T-helper 17 cell (primary cell): Measurements from ENCODE around the gene CCDC106. TPM values are rescaled to one million over a fixed set of nuclear protein-coding genes. Genes with fewer than 3 reads are reported as not detected.

Source experiments
- ATAC-seq: fragments of 150-1000 bp; cut with Tn5 transposase; 2 replicates; pipeline ENCODE4 v1.10.0; 2021; ENCODE audit warnings: mild to moderate bottlenecking, moderate library complexity
- DNase-seq, 3 donors: peaks; one replicate each; pipeline versions ENCODE4 v3.0.0 to v3.0.0-alpha.2; 2020 to 2021
- H3K9me3 ChIP-seq: one replicate; pipeline ENCODE4 v1.7.0; 2013; ENCODE audit warnings: low read length, mild to moderate bottlenecking; ENCODE audit not compliant: control insufficient read depth, poor library complexity, severe bottlenecking
- H3K27ac Mint-ChIP-seq: one replicate; pipeline ENCODE4 v1.8.0; 2022; ENCODE audit warnings: mild to moderate bottlenecking, moderate library complexity, mixed read lengths
- H3K27me3 Mint-ChIP-seq: one replicate; pipeline ENCODE4 v1.8.0; 2022; ENCODE audit warnings: mixed read lengths
- H3K36me3 Mint-ChIP-seq: one replicate; pipeline ENCODE4 v1.8.0; 2022; ENCODE audit warnings: low read depth, mixed read lengths
- H3K4me1 Mint-ChIP-seq: one replicate; pipeline ENCODE4 v1.8.0; 2022; ENCODE audit warnings: mild to moderate bottlenecking, mixed read lengths
- H3K4me3 Mint-ChIP-seq: one replicate; pipeline ENCODE4 v1.8.0; 2022; ENCODE audit warnings: mild to moderate bottlenecking, moderate library complexity, mixed read lengths
- total RNA-seq, 4 donors: library from RNA in 2 of 4; stranded (reverse) in 2 of 4; gene quantifications; one replicate each; pipeline ENCODE4 v1.2.3 and lab custom pipeline; 2022 to 2026

CCDC106 gene
- total RNA-seq, 2 donors from 2014 or later: 1.1 to 1.6 TPM

- Mint-ChIP-seq H3K4me3 (no peak overlapping the region), H3K36me3 (peaks cover 1% of the 10 kb centered on the region), H3K27ac (no peak overlapping the region), H3K4me1 (peaks cover 39% of the 10 kb centered on the region), H3K27me3 (no peaks in the 10 kb centered on the region)
- no peak for DNase-seq
- no peaks in the 10 kb centered on the region for H3K9me3 ChIP-seq
- ATAC-seq: no peak
Observed at GRCh38 chr19:55667006-55667381, 19.0 kb downstream of the CCDC106 start.

- Mint-ChIP-seq H3K4me1 (peaks cover 40% of the 10 kb centered on the region), H3K27ac (no peak overlapping the region), H3K36me3 (no peaks in the 10 kb centered on the region)
Observed at GRCh38 chr19:55667511-55667910, 19.5 kb downstream of the CCDC106 start.

GRCh38 chr19:55667958-55668357 is 19.9 kb downstream of the CCDC106 start:
- Mint-ChIP-seq H3K27ac (no peak overlapping the region), H3K4me1 (peaks cover 35% of the 10 kb centered on the region), H3K4me3 (no peak overlapping the region), H3K27me3 (no peaks in the 10 kb centered on the region), H3K36me3 (no peaks in the 10 kb centered on the region)
- no peaks in the 10 kb centered on the region for H3K9me3 ChIP-seq
- DNase-seq (no peak), ATAC-seq (no peak)

More at GRCh38 chr19:55667511-55667910, 19.5 kb downstream of the CCDC106 start:
- H3K27me3 Mint-ChIP-seq: no peaks in the 10 kb centered on the region
- no peak for ATAC-seq
- H3K4me3 Mint-ChIP-seq: no peak overlapping the region
- H3K9me3 ChIP-seq: no peaks in the 10 kb centered on the region
- DNase-seq: no peak

GRCh38 chr19:55668603-55669348 is 20.8 kb downstream of the CCDC106 start:
- peaks cover 37% of the 10 kb centered on the region for H3K4me1 Mint-ChIP-seq
- no peaks in the 10 kb centered on the region for H3K9me3 ChIP-seq
- no peak overlapping the region for H3K4me3 Mint-ChIP-seq
- no peaks in the 10 kb centered on the region for H3K36me3 Mint-ChIP-seq
- ATAC-seq (no peak), DNase-seq (no peak)
- no peak overlapping the region for H3K27ac Mint-ChIP-seq
- no peaks in the 10 kb centered on the region for H3K27me3 Mint-ChIP-seq

- no peaks in the 10 kb centered on the region for H3K36me3 Mint-ChIP-seq
- DNase-seq: no peak
- peaks cover 36% of the 10 kb centered on the region for H3K4me1 Mint-ChIP-seq
- no peaks in the 10 kb centered on the region for H3K9me3 ChIP-seq
- no peak overlapping the region for H3K27ac Mint-ChIP-seq
- no peak overlapping the region for H3K4me3 Mint-ChIP-seq
- ATAC-seq: no peak
- H3K27me3 Mint-ChIP-seq: no peaks in the 10 kb centered on the region
Observed at GRCh38 chr19:55669418-55670279, 21.6 kb downstream of the CCDC106 start.

- Mint-ChIP-seq H3K27me3 (no peaks in the 10 kb centered on the region), H3K4me3 (no peak overlapping the region), H3K36me3 (peaks cover 1% of the 10 kb centered on the region), H3K27ac (peak overlapping the region; percentile 71), H3K4me1 (peaks cover 35% of the 10 kb centered on the region)
- H3K9me3 ChIP-seq: no peaks in the 10 kb centered on the region
- no peak for DNase-seq
- ATAC-seq: no peak
Observed at GRCh38 chr19:55670280-55671053, 22.5 kb downstream of the CCDC106 start.

- Mint-ChIP-seq H3K4me3 (no peak overlapping the region), H3K27ac (peak overlapping the region; percentile 71), H3K27me3 (no peaks in the 10 kb centered on the region), H3K4me1 (peaks cover 37% of the 10 kb centered on the region), H3K36me3 (peaks cover 3% of the 10 kb centered on the region)
- ATAC-seq (no peak), DNase-seq (no peak)
- no peaks in the 10 kb centered on the region for H3K9me3 ChIP-seq
Observed at GRCh38 chr19:55671054-55671378, 23.0 kb downstream of the CCDC106 start.

- H3K27ac Mint-ChIP-seq: peak overlapping the region; percentile 99
Observed at GRCh38 chr19:55672418-55672817, 24.4 kb downstream of the CCDC106 start.

GRCh38 chr19:55673465-55673864 is 25.5 kb downstream of the CCDC106 start:
- peaks cover 43% of the 10 kb centered on the region for H3K4me1 Mint-ChIP-seq
- H3K27me3 Mint-ChIP-seq: no peaks in the 10 kb centered on the region
- H3K27ac Mint-ChIP-seq: peak overlapping the region; percentile 99
- no peak for DNase-seq
- H3K4me3 Mint-ChIP-seq: peak overlapping the region; percentile 28
- peaks cover 6% of the 10 kb centered on the region for H3K36me3 Mint-ChIP-seq
- H3K9me3 ChIP-seq: no peaks in the 10 kb centered on the region
- ATAC-seq: no peak

More at GRCh38 chr19:55672418-55672817, 24.4 kb downstream of the CCDC106 start:
- Mint-ChIP-seq H3K4me1 (peaks cover 40% of the 10 kb centered on the region), H3K36me3 (peaks cover 3% of the 10 kb centered on the region), H3K4me3 (no peak overlapping the region), H3K27me3 (no peaks in the 10 kb centered on the region)
- no peaks in the 10 kb centered on the region for H3K9me3 ChIP-seq
- ATAC-seq: no peak
- no peak for DNase-seq

GRCh38 chr19:55673889-55674288 is 25.9 kb downstream of the CCDC106 start:
- ATAC-seq (no peak), DNase-seq (no peak)
- peak overlapping the region; percentile 99 for H3K27ac Mint-ChIP-seq
- peaks cover 47% of the 10 kb centered on the region for H3K4me1 Mint-ChIP-seq
- H3K9me3 ChIP-seq: no peaks in the 10 kb centered on the region
- peak overlapping the region; percentile 100 for H3K4me3 Mint-ChIP-seq
- peaks cover 7% of the 10 kb centered on the region for H3K36me3 Mint-ChIP-seq
- H3K27me3 Mint-ChIP-seq: no peaks in the 10 kb centered on the region

GRCh38 chr19:55674459-55674840 is 26.4 kb downstream of the CCDC106 start:
- peaks cover 7% of the 10 kb centered on the region for H3K36me3 Mint-ChIP-seq
- DNase-seq: no peak
- H3K4me3 Mint-ChIP-seq: peak overlapping the region; percentile 100
- H3K9me3 ChIP-seq: no peaks in the 10 kb centered on the region
- peaks cover 46% of the 10 kb centered on the region for H3K4me1 Mint-ChIP-seq
- peak overlapping the region; percentile 99 for H3K27ac Mint-ChIP-seq
- no peak for ATAC-seq
- H3K27me3 Mint-ChIP-seq: no peaks in the 10 kb centered on the region

- H3K4me1 Mint-ChIP-seq: peaks cover 48% of the 10 kb centered on the region
- peak; percentile 90 for ATAC-seq
- H3K36me3 Mint-ChIP-seq: peaks cover 7% of the 10 kb centered on the region
Observed at GRCh38 chr19:55674841-55675660, 27.0 kb downstream of the CCDC106 start, which contains the start of gene EPN1. Gene EPN1, plus strand, starts transcription at chr19:55675226. Its CDS starts 3,402 bp downstream, at chr19:55678628.

More at GRCh38 chr19:55674841-55675660, 27.0 kb downstream of the CCDC106 start, which contains the start of gene EPN1:
- peak; percentile 95 to 98 (median 97) for DNase-seq
- H3K27ac Mint-ChIP-seq: peak within 1 kb of the TSS; percentile 99
- H3K27me3 Mint-ChIP-seq: no peaks in the 10 kb centered on the region
- H3K4me3 Mint-ChIP-seq: peak within 1 kb of the TSS; percentile 100
- no peaks in the 10 kb centered on the region for H3K9me3 ChIP-seq
